Right atrium auricular region (tissue), 2 donors: ENCODE results near the gene TUBB2A. TPM values are rescaled to one million over a fixed set of nuclear protein-coding genes. Genes with fewer than 3 reads are reported as not detected.
A peak's percentile ranks its signal among the peaks of the same experiment; 100 is the strongest.

ENCODE experiments used
- DNase-seq: peaks from one replicate; pipeline ENCODE4 v3.0.0-alpha.2; 2019; ENCODE audit warnings: low spot score
- H3K27ac ChIP-seq, 2 donors: fragments of 200-600 bp; sonication (generic); 1 replicate in 1 of 2; 2 replicates in 1 of 2; pipeline ENCODE4 v1.5.1; 2016 to 2019
- H3K27me3 ChIP-seq, 2 donors: fragments of 200-600 bp; sonication (generic); one replicate each; pipeline versions ENCODE4 v1.5.1 to v1.6.0; 2017 to 2019
- H3K36me3 ChIP-seq: fragments of 200-600 bp; sonication (generic); one replicate; pipeline ENCODE4 v1.5.1; 2016
- H3K4me1 ChIP-seq, 2 donors: fragments of 200-600 bp; sonication (generic); one replicate each; pipeline versions ENCODE4 v1.5.1 to v1.6.0; 2017 to 2019
- H3K4me3 ChIP-seq, 2 donors: fragments of 200-600 bp; sonication (generic); 1 replicate in 1 of 2; 2 replicates in 1 of 2; pipeline ENCODE4 v1.5.1; 2017 to 2019; ENCODE audit warnings: mild to moderate bottlenecking in 1 of 2, moderate library complexity in 1 of 2
- H3K9me3 ChIP-seq, 2 donors: fragments of 200-600 bp; sonication (generic); one replicate each; pipeline ENCODE4 v1.5.1; 2019
- CTCF ChIP-seq, 2 donors: fragments of 200-600 bp; sonication (generic); IDR thresholded peaks; one replicate each; pipeline ENCODE4 v1.5.1; 2019; ENCODE audit warnings: antibody characterized with exemption in 2 of 2
- total RNA-seq, 2 donors: library from RNA; depleted of rRNA; stranded (reverse); fragments of >200 nt; gene quantifications; one replicate each; pipeline ENCODE4 v1.1.0, GENCODE V29; 2016

Gene TUBB2A
- total RNA-seq = 10 to 100 TPM; 33.8 to 42.2 TPM

DNA sequence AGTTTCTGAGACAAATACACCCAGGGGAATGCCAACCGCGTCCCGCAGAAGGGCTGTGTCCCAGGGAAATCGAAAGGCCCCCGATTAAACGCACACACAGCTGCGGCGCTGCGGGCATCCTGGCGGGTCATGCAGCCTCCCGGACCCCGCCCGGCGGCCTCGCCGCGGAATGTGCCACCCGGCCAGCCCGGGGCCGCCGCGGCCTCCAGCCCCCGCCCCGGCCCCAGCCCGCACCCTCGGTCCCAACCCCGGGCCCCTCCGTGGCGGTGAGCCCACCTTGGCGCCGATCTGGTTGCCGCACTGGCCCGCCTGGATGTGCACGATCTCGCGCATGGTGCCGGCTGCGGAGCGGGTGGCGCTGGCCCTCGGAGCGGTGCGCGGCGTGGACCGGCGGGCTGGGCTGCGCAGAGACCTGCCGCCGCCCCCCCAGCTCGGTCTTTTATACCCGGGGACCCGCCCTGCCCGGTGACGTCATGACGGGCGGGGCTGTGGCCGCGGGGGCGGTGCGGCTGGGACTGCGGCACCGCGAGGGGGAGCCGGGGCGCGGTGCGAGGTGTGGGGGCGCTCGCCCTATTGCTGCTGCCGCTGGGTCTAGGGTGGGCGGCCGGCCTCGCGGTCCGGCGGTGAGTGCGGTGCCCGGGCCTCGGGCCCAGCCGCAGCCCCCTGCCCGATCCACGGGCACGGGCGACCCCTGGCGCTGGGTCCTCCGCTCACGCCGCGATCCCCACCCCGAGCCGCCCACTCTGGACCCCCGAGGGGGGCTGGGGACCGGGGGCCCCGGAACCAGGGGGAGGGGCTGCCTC lies at the start of gene TUBB2A:
TSS of gene TUBB2A (minus strand) at position 414 of the 803 bp plus-strand sequence. CDS start at position 333, 81 bp downstream.
- peak; percentile 86 for DNase-seq
- peak; percentile 56 to 67 for TF ChIP-seq CTCF (IDR thresholded peaks at IDR 0.05)
- no peaks in the 10 kb centered on the region for H3K27me3 ChIP-seq
- H3K9me3 ChIP-seq = no peaks in the 10 kb centered on the region
- H3K4me3 ChIP-seq = peak within 1 kb of the TSS; percentile 90 to 98
- H3K36me3 ChIP-seq = peaks cover 7% of the 10 kb centered on the region
- H3K4me1 ChIP-seq = peaks cover 0 to 26% of the 10 kb centered on the region in 2 donors
- H3K27ac ChIP-seq = peak within 1 kb of the TSS; percentile 95 to 100

DNA sequence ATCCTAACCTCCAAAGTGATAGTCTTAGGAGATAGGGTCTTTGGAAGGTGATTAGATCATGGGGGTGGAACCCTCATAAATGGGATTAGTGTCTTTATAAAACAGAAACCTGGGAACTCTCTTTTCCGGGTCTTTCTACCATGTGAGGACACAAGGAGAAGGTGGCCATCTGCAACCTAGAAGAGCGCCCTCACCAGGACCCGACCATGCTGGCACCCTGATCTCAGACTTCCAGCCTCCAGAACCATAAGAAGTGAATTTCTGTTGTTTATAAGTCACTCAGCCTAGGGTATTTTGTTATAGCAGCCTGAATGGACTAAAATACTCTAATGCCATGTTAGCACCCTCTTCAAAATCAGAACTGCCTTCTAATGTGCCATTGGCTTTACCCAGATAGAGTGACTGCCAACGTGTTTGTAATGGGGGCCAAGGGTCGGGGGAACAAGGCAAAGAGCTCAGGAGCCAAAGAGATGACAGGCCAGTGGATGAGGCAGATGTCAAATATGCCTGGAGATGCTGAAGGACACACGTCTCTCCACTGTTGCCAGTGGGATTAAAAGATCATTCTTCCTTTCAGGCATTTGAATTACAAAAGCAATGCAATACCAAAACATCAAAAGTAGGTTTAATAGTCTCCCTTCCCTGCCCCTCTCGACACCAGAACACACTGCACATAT lies 49.1 kb upstream of the TUBB2A start:
- no peak overlapping the region for H3K4me3 ChIP-seq
- no peak for TF ChIP-seq CTCF (IDR thresholded peaks at IDR 0.05)
- H3K36me3 ChIP-seq = no peaks in the 10 kb centered on the region
- no peaks in the 10 kb centered on the region for H3K27me3 ChIP-seq
- DNase-seq = no peak
- H3K4me1 ChIP-seq = peaks cover 0 to 5% of the 10 kb centered on the region in 2 donors
- H3K27ac ChIP-seq = no peak overlapping the region
- H3K9me3 ChIP-seq = peaks cover 0 to 7% of the 10 kb centered on the region in 2 donors

- H3K36me3 ChIP-seq = no peaks in the 10 kb centered on the region
- H3K4me3 ChIP-seq = no peak overlapping the region
- TF ChIP-seq CTCF (IDR thresholded peaks at IDR 0.05) = no peak
- H3K27me3 ChIP-seq = no peaks in the 10 kb centered on the region
- H3K27ac ChIP-seq = no peak overlapping the region
- H3K9me3 ChIP-seq = peaks cover 0 to 7% of the 10 kb centered on the region in 2 donors
- H3K4me1 ChIP-seq = peaks cover 0 to 5% of the 10 kb centered on the region in 2 donors
- no peak for DNase-seq
These were observed 48.6 kb upstream of the TUBB2A start for GRCh38 chr6:3205913-3206312.

DNA sequence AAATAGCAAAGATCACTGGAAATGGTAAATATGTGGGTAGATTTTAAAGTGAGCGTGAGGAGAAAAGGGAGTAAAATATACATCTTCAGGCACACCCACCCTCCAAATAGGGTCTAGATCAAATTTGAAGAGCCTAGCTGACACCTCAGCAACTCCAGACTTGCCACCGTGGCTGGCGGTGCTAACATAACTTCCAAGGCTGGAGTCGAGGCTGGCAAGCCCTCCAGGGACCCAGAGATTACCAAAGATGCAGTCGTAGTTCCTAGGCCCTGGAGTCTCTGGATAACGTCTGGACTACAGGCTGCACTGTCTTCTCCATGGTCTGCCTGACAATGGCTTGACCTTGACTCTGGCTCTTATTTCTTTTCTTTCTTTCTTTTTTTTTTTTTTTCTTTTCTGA lies 47.6 kb upstream of the TUBB2A start:
- TF ChIP-seq CTCF (IDR thresholded peaks at IDR 0.05) = no peak
- Histone ChIP-seq H3K4me3 (no peak overlapping the region), H3K36me3 (no peaks in the 10 kb centered on the region), H3K27ac (no peak overlapping the region), H3K9me3 (peaks cover 0 to 7% of the 10 kb centered on the region in 2 donors), H3K4me1 (peaks cover 0 to 5% of the 10 kb centered on the region in 2 donors), H3K27me3 (no peaks in the 10 kb centered on the region)
- DNase-seq = no peak

- DNase-seq = no peak
- no peak for TF ChIP-seq CTCF (IDR thresholded peaks at IDR 0.05)
- Histone ChIP-seq H3K27me3 (no peaks in the 10 kb centered on the region), H3K27ac (no peak overlapping the region), H3K4me1 (no peaks in the 10 kb centered on the region), H3K36me3 (no peaks in the 10 kb centered on the region), H3K4me3 (no peak overlapping the region), H3K9me3 (peaks cover 0 to 7% of the 10 kb centered on the region in 2 donors)
These were observed 45.8 kb upstream of the TUBB2A start for GRCh38 chr6:3202999-3203696.
